Neural crest cell (in vitro differentiated cells): ENCODE measurements around the gene AIG1. TPM values are rescaled to one million over a fixed set of nuclear protein-coding genes. Genes with fewer than 3 reads are reported as not detected.

Source experiments
- DNase-seq: peaks from one replicate; pipeline ENCODE4 v3.0.0; 2021; ENCODE audit warnings: low read depth, mixed read lengths, low spot score
- H3K27ac Mint-ChIP-seq: one replicate; pipeline ENCODE4 v1.8.0; 2021; ENCODE audit warnings: mild to moderate bottlenecking, mixed read lengths; ENCODE audit not compliant: unreplicated experiment
- H3K27me3 Mint-ChIP-seq: 2 replicates; pipeline ENCODE4 v1.8.0; 2021; ENCODE audit warnings: low read depth, mild to moderate bottlenecking, mixed read lengths
- H3K36me3 Mint-ChIP-seq: 2 replicates; pipeline ENCODE4 v1.8.0; 2021; ENCODE audit warnings: low read depth, mild to moderate bottlenecking, mixed read lengths
- H3K4me1 Mint-ChIP-seq: 2 replicates; pipeline ENCODE4 v1.8.0; 2021; ENCODE audit warnings: mixed read lengths
- H3K4me3 Mint-ChIP-seq: one replicate; pipeline ENCODE4 v1.8.0; 2021; ENCODE audit warnings: mild to moderate bottlenecking, mixed read lengths
- H3K9me3 Mint-ChIP-seq: 2 replicates; pipeline ENCODE4 v1.8.0; 2021; ENCODE audit warnings: mixed read lengths
- CTCF ChIP-seq: fragments of 200-600 bp; sonication (generic); conservative IDR thresholded peaks from 2 replicates; pipeline ENCODE4 v1.5.0; 2021; ENCODE audit warnings: antibody characterized with exemption, mild to moderate bottlenecking
- total RNA-seq: library from RNA; stranded (reverse); gene quantifications from 2 replicates; pipeline ENCODE4 v1.2.1, GENCODE V29; 2021

AIG1 gene
- total RNA-seq, 1 donor from 2014 or later = 22.9 TPM

DNA sequence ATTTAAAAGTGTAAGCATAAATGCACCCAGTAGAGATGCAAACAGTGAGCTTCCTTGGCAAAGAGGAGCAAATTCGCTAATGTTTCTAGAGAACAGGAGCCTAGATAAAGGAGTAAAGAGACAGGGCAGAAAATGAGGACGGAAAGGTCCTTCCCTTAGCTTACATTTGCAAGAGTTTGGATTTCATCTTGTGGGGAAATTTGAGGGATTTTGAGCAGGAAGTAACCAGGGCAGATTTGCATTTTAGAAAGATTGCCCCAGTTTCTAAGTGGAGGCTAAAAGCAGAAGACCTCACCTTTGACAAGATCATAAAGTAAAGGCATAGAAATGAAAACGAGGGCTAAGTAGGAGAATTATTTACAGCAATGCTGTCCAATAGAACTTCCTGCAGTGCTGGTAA lies 309.3 kb downstream of the AIG1 start:
- DNase-seq = no peak
- TF ChIP-seq CTCF = no peak
- Mint-ChIP-seq H3K4me1 (peaks cover 16% of the 10 kb centered on the region), H3K27me3 (no peaks in the 10 kb centered on the region), H3K36me3 (no peaks in the 10 kb centered on the region), H3K4me3 (no peak overlapping the region), H3K9me3 (no peaks in the 10 kb centered on the region), H3K27ac (no peak overlapping the region)

DNA sequence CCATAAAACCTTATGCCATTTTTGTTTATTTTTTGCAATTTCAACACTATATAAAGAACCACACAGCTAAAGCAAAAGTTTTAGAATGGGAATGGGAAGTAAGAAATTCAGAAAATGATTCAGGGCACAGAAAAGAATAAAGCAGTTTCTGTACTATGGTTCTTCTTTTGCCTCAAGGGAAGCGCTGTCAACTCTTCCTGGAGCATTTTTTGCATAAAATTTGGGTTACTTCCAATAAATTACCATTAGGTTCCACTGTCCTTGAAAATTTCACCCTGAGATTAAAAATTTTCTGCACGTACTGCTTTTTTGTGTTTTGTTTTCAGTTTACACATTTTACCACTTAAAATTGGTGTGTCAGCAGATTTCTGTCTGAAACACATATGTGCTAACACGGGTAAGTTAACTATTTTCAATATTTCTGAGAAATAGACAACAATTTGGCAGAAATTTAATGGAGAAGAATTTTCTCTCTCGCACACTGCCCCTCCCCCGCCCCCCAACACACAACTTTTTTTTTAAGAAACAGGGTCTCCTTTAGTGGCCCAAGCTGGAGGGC lies 310.2 kb downstream of the AIG1 start:
- Mint-ChIP-seq H3K36me3 (no peaks in the 10 kb centered on the region), H3K9me3 (no peaks in the 10 kb centered on the region), H3K27me3 (no peaks in the 10 kb centered on the region), H3K27ac (no peak overlapping the region), H3K4me3 (no peak overlapping the region), H3K4me1 (peaks cover 16% of the 10 kb centered on the region)
- TF ChIP-seq CTCF = no peak
- no peak for DNase-seq

- no peak overlapping the region for H3K4me3 Mint-ChIP-seq
- H3K36me3 Mint-ChIP-seq = no peaks in the 10 kb centered on the region
- H3K27ac Mint-ChIP-seq = no peak overlapping the region
- TF ChIP-seq CTCF = no peak
- peaks cover 12% of the 10 kb centered on the region for H3K4me1 Mint-ChIP-seq
- no peaks in the 10 kb centered on the region for H3K27me3 Mint-ChIP-seq
- no peaks in the 10 kb centered on the region for H3K9me3 Mint-ChIP-seq
- DNase-seq = no peak
Measured at GRCh38 chr6:143372199-143372882, 311.7 kb downstream of the AIG1 start.

DNA sequence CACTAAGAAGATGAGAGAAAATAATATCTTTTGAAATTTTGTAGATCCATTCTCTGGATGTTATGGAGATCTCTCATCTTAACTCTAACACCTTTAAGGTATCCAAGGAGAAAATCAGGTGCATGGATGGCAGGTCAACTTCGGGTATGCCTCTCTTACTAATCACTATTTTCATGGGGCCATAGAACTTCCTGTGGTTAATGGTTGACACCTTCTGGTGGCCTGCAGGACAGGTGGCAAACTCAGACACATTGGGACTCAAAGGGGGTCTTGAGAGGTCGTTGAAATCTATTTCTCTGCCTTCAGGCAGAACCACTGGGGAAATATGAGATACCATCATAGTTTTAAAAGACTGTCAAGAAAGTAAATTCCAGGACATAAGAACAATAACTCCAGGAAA lies 313.3 kb downstream of the AIG1 start:
- peak overlapping the region; percentile 76 for H3K27ac Mint-ChIP-seq
- no peaks in the 10 kb centered on the region for H3K4me1 Mint-ChIP-seq
- DNase-seq = no peak
- TF ChIP-seq CTCF = no peak
- H3K27me3 Mint-ChIP-seq = no peaks in the 10 kb centered on the region
- H3K4me3 Mint-ChIP-seq = no peak overlapping the region
- H3K9me3 Mint-ChIP-seq = no peaks in the 10 kb centered on the region
- H3K36me3 Mint-ChIP-seq = peaks cover 4% of the 10 kb centered on the region

DNA sequence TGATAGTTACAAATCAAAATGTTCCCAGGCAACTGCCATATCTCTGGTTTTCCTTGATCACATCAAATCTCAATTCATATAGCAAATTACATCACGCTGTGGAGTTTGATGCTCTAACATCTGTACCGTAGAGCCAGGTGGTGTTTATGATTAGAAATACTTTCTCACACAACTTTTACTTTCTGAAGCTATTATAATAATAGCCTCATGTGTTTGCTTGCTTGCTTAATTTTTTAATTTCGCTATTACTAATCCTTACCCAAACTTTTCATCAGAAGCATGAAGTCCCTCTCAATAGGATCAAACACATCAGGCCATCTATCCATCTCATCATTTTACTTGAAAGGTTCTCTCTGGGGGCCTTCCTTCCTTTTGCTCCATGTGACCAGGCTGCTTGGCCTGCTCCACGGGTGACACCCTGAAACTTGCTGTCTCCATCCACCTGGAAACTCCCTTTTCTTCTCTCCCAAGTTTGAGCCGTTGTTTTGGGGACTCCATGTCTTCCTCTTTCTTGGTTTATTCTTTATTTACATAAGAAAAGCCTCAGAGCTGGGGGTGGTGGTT lies 314.4 kb downstream of the AIG1 start:
- H3K36me3 Mint-ChIP-seq = peaks cover 4% of the 10 kb centered on the region
- DNase-seq = no peak
- H3K9me3 Mint-ChIP-seq = no peaks in the 10 kb centered on the region
- H3K4me1 Mint-ChIP-seq = no peaks in the 10 kb centered on the region
- TF ChIP-seq CTCF = no peak
- no peak overlapping the region for H3K4me3 Mint-ChIP-seq
- H3K27me3 Mint-ChIP-seq = no peaks in the 10 kb centered on the region
- H3K27ac Mint-ChIP-seq = no peak overlapping the region
